ENCODE data around the gene TYMP. TPM values are rescaled to one million over a fixed set of nuclear protein-coding genes. Genes with fewer than 3 reads are reported as not detected.
A peak's percentile ranks its signal among the peaks of the same experiment; 100 is the strongest.

Gene TYMP, protein sequence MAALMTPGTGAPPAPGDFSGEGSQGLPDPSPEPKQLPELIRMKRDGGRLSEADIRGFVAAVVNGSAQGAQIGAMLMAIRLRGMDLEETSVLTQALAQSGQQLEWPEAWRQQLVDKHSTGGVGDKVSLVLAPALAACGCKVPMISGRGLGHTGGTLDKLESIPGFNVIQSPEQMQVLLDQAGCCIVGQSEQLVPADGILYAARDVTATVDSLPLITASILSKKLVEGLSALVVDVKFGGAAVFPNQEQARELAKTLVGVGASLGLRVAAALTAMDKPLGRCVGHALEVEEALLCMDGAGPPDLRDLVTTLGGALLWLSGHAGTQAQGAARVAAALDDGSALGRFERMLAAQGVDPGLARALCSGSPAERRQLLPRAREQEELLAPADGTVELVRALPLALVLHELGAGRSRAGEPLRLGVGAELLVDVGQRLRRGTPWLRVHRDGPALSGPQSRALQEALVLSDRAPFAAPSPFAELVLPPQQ
- 10 to 100 TPM; 17.7 to 44.6 (median 32.4) TPM for total RNA-seq
- 24.6 TPM for total RNA-seq (2013)

DNA sequence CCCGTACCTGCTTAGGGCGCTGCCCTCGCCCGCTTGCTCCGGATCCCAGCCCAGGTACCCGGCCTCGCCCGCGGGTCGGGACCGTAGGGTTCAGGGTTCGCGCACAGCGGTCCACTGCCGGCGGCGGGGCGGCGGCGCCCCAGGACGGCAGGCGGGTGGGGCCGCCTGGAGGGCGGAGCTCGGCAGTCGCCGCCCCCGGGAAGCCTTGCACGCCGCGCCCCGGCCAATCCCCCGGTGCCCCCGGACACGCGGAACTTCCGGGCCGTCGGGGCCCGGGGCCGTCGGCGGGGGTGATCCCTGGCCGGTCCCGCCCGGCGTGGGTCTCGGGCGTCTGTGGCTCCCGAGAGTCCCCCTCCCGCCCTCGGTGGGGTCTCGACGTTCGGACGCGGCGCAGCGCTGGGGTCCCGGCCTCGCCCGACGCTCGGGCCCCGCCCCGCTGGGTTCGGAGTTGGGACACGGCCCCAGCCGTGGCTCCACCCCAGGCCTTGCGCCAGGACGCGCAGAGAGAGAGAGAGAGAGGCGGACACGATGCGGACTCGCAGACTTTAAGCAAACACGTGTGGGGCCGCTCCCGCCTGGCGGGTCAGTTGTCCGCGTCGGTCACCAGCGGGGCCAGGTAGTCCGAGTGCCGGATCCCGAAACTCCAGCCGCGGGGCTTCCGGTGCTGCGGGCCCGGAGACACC, at the start of gene TYMP:
TSS of gene TYMP (minus strand) at position 116 of the 683 bp plus-strand sequence. CDS start 303 bp downstream, outside the sequence.
- peak within 1 kb of the TSS; percentile 94 to 96 for H3K27ac Mint-ChIP-seq
- H3K36me3 Mint-ChIP-seq, result no peaks in the 10 kb centered on the region
- ATAC-seq (peak; percentile 11 to 45 (median 23)), DNase-seq (peak; percentile 62 to 78)
- intact Hi-C loops (cut with micrococcal nuclease), result loop anchor here (2.0 to 5.0 kb wide), 2 partner anchors 15 to 32 kb away; partner anchors contain the start of genes KLHDC7B and SYCE3
- no peaks in the 10 kb centered on the region for H3K9me3 ChIP-seq (ENCODE audit: control insufficient read depth, insufficient read depth, low read length)
- WGBS (ENCODE audit: insufficient coverage), result under 1% methylated on average over 92 of the region's 92 CpGs
- peaks cover 65% of the 10 kb centered on the region for H3K4me1 ChIP-seq (ENCODE audit: control insufficient read depth, insufficient read depth, low read length)
- peaks cover 0 to 13% of the 10 kb centered on the region in 2 donors for H3K27me3 Mint-ChIP-seq (ENCODE audit: low read depth in 2 of 2)
- no peaks in the 10 kb centered on the region for H3K36me3 ChIP-seq (ENCODE audit: control insufficient read depth, insufficient read depth, low read length)
- peak within 1 kb of the TSS; percentile 94 for H3K4me3 Mint-ChIP-seq
- H3K27ac ChIP-seq (ENCODE audit: low read length), result peak within 1 kb of the TSS; percentile 95
- no peaks in the 10 kb centered on the region for H3K27me3 ChIP-seq (ENCODE audit: control insufficient read depth, insufficient read depth, low read length)
- TF ChIP-seq, protein P1, sequence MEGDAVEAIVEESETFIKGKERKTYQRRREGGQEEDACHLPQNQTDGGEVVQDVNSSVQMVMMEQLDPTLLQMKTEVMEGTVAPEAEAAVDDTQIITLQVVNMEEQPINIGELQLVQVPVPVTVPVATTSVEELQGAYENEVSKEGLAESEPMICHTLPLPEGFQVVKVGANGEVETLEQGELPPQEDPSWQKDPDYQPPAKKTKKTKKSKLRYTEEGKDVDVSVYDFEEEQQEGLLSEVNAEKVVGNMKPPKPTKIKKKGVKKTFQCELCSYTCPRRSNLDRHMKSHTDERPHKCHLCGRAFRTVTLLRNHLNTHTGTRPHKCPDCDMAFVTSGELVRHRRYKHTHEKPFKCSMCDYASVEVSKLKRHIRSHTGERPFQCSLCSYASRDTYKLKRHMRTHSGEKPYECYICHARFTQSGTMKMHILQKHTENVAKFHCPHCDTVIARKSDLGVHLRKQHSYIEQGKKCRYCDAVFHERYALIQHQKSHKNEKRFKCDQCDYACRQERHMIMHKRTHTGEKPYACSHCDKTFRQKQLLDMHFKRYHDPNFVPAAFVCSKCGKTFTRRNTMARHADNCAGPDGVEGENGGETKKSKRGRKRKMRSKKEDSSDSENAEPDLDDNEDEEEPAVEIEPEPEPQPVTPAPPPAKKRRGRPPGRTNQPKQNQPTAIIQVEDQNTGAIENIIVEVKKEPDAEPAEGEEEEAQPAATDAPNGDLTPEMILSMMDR (IDR thresholded peaks at IDR 0.05), result no peak
- peak within 1 kb of the TSS; percentile 80 for H3K4me3 ChIP-seq (ENCODE audit: low read length)
- H3K4me1 Mint-ChIP-seq, result peaks cover 25 to 41% of the 10 kb centered on the region in 2 donors
- no peaks in the 10 kb centered on the region for H3K9me3 Mint-ChIP-seq

DNA sequence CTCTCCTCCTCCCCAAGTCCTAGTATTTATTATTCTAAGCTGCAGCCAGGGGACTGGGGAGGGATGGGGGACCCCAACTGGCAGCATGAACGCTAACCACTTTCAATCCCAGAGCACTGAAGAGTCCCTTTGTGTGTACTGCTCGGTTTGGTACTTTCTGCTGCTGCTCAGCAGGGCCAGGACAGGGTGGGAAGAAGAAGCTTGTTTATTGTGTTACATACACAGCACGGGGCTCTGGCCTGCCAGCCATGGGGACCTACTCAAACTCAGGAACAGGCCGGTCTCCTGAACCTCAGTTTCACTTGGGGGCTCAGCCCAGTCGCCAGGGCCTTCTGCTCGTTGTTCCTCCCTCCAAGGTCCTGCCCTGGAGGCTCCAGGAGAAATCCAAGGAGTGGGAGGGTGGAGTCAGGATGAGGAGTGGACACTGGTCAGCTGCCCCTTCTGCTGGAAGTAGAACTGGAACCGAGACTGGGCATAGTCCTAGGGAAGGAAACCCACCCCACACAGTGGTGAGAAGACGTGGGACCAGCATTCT, 49.0 kb upstream of the TYMP start:
- H3K9me3 ChIP-seq (ENCODE audit: control insufficient read depth, insufficient read depth, low read length), result no peaks in the 10 kb centered on the region
- Mint-ChIP-seq H3K27me3 (ENCODE audit: low read depth in 2 of 2) (no peaks in the 10 kb centered on the region), H3K4me1 (peaks cover 0 to 31% of the 10 kb centered on the region in 2 donors), H3K27ac (no peak overlapping the region), H3K36me3 (no peaks in the 10 kb centered on the region), H3K4me3 (no peak overlapping the region), H3K9me3 (no peaks in the 10 kb centered on the region)
- intact Hi-C loops (cut with micrococcal nuclease), result no loop called here
- peaks cover 39% of the 10 kb centered on the region for H3K4me1 ChIP-seq (ENCODE audit: control insufficient read depth, insufficient read depth, low read length)
- DNase-seq (no peak), ATAC-seq (no peak)
- 93% methylated on average over 8 of the region's 8 CpGs for WGBS (ENCODE audit: insufficient coverage)
- H3K27ac ChIP-seq (ENCODE audit: low read length), result no peak overlapping the region
- no peaks in the 10 kb centered on the region for H3K27me3 ChIP-seq (ENCODE audit: control insufficient read depth, insufficient read depth, low read length)
- TF ChIP-seq, protein P1 (IDR thresholded peaks at IDR 0.05), result no peak
- no peak overlapping the region for H3K4me3 ChIP-seq (ENCODE audit: low read length)
- H3K36me3 ChIP-seq (ENCODE audit: control insufficient read depth, insufficient read depth, low read length), result peaks cover 2% of the 10 kb centered on the region

DNA sequence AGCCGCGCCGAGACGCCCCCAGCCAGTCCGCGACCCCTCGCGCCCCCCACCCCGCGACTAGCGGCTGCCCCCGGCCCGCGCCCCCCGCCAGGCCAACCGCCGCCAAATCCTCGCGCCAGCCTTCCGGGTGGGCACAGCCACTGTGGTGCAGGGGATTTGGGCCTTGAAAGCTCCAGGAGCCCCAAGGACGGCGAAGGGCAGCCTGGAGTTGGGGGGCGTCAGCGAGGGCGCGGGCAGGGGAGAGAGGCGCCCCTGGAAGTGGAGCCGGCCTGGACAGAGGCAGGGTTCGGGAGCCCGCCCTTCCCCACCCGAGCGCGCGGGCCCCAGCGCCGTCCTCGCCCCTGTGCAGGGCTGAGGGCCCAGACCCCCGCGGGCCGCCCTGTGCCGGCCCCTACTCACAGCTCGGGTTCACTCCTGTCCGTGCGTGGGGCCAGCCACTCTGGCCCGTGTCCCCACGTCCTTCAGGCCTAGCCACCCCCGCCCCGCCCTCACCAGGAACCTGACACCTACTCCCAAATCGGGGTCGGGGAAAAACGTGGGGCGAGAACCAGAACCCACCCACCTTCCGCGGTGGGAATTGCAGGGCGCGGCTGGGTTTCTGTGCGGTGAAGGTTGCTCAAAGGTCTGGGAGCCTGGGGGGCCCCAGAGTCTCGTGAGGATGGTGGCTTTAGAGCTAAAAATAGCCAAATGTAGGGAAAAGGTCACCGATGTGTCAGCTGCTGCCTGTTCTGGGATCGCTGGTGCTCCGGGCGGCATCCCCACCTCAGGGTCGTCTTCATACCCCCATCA, 48.4 kb upstream of the TYMP start, which contains the start of gene CPT1B:
TSS of gene CPT1B (minus strand) at position 441 of the 789 bp plus-strand sequence. CDS start 512 bp downstream, outside the sequence.
- Mint-ChIP-seq H3K27me3 (ENCODE audit: low read depth in 2 of 2) (no peaks in the 10 kb centered on the region), H3K36me3 (no peaks in the 10 kb centered on the region), H3K4me1 (peaks cover 0 to 25% of the 10 kb centered on the region in 2 donors), H3K27ac (no peak within 1 kb of the TSS), H3K4me3 (no peak within 1 kb of the TSS), H3K9me3 (no peaks in the 10 kb centered on the region)
- H3K36me3 ChIP-seq (ENCODE audit: control insufficient read depth, insufficient read depth, low read length), result peaks cover 2% of the 10 kb centered on the region
- WGBS (ENCODE audit: insufficient coverage), result 51% methylated on average over 63 of the region's 63 CpGs
- H3K27me3 ChIP-seq (ENCODE audit: control insufficient read depth, insufficient read depth, low read length), result no peaks in the 10 kb centered on the region
- H3K4me1 ChIP-seq (ENCODE audit: control insufficient read depth, insufficient read depth, low read length), result peaks cover 33% of the 10 kb centered on the region
- no peak within 1 kb of the TSS for H3K4me3 ChIP-seq (ENCODE audit: low read length)
- TF ChIP-seq, protein P1 (IDR thresholded peaks at IDR 0.05), result no peak
- ATAC-seq, result no peak
- no peak for DNase-seq
- H3K9me3 ChIP-seq (ENCODE audit: control insufficient read depth, insufficient read depth, low read length), result no peaks in the 10 kb centered on the region
- intact Hi-C loops (cut with micrococcal nuclease), result no loop called here
- no peak within 1 kb of the TSS for H3K27ac ChIP-seq (ENCODE audit: low read length)

Measured in natural killer cell (primary cell).